DND-41 (cell line): ENCODE results near the gene FRAT1.

Experiments used
- CTCF ChIP-seq: IDR thresholded peaks from 2 replicates; pipeline ENCODE4 v1.5.1; 2012; ENCODE audit warnings: borderline replicate concordance, low read length, moderate library complexity, mild to moderate bottlenecking; ENCODE audit not compliant: poor library complexity, severe bottlenecking; ENCODE audit errors: extremely low read depth
- EZH2 ChIP-seq: IDR thresholded peaks from 3 replicates; pipeline ENCODE4 v1.6.1; 2012; ENCODE audit warnings: borderline replicate concordance, low read depth, mild to moderate bottlenecking, moderate library complexity, low read length, inconsistent platforms; ENCODE audit not compliant: severe bottlenecking

GRCh38 chr10:97311111-97311626 is 7.9 kb upstream of the FRAT1 start:
- TF ChIP-seq CTCF, result no peak
- no peak for TF ChIP-seq EZH2
